Brain microvascular endothelial cell (primary cell): Measurements from ENCODE around the gene SMIM9.
A peak's percentile ranks its signal among the peaks of the same experiment; 100 is the strongest.
"Not testable (repeated sequence)": the region's sequence is repeated elsewhere in the genome, so short reads cannot be mapped to it uniquely, and the experiment has no call there.

Experiments
- DNase-seq: peaks from one replicate; pipeline ENCODE4 v3.0.0-alpha.2; 2020
- H3K27ac ChIP-seq: fragments of 250-450 bp; sonication (Bioruptor Pico); 2 replicates; pipeline ENCODE4 v1.5.1; 2020; ENCODE audit warnings: mild to moderate bottlenecking, moderate library complexity
- H3K27me3 ChIP-seq: fragments of 250-450 bp; sonication (Bioruptor Pico); replicated peaks from 2 replicates; pipeline ENCODE4 v1.5.1; 2020; ENCODE audit warnings: mild to moderate bottlenecking
- H3K36me3 ChIP-seq: fragments of 250-450 bp; sonication (Bioruptor Pico); replicated peaks from 2 replicates; pipeline ENCODE4 v1.5.1; 2020; ENCODE audit warnings: mild to moderate bottlenecking
- H3K4me3 ChIP-seq: 2 replicates; pipeline ENCODE4 v1.5.1; 2011; ENCODE audit warnings: low read depth, mild to moderate bottlenecking, control low read depth, low read length, moderate library complexity
- in situ Hi-C: cut with HindIII; loops from 2 replicates; pipeline ENCODE4 v1.10.0; 2017; ENCODE audit warnings: low sequenced_read_pairs, low pct_ligation_motif_present
- TF ChIP-seq, protein P1 (sequence below): IDR thresholded peaks from 2 replicates; pipeline ENCODE4 v1.5.1; 2011; ENCODE audit warnings: low read depth, mild to moderate bottlenecking, moderate library complexity, low read length, control low read depth, inconsistent platforms; ENCODE audit errors: missing control alignments

The SMIM9 gene

DNA sequence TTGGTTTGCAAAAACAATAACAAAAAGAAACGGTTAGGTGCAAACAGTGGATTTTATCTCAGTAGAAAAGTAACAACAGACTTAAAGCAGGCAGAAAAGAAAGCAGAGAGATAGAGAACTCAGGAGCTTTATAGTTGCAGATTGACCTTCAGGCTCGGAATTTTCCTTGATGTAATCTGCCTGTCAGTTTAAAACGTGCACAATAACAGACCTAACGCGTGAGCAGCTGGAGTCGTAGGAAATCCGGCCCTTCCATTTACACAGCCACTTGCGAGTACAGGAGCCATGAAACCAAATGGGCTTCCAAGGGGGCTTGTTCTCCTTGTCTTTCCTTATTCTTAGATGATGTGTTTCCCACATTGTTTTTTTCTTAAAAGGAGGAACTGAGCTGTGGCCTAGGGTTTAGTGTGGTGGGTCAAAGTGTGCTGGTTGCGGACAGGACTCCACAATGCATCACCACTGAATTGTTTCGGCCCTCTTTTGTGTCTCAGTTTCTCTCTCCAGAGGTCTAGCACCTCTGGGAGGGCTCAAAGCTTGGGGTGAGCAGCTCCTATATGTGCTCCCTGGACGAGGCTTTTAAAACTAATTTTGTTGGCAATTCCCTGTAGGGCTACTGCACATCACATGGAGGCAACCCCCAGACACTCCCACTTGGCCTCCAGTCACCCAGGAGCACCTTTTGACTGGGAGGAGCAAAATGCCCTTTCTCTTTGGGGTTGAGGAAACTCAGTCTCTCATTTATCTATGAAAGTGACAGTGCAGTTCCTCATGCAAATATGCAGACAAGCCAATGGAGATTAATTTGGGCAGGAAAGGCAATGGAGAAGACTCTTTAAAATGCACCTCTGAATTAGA is 15.3 kb downstream of the SMIM9 start:
- TF ChIP-seq, protein P1, sequence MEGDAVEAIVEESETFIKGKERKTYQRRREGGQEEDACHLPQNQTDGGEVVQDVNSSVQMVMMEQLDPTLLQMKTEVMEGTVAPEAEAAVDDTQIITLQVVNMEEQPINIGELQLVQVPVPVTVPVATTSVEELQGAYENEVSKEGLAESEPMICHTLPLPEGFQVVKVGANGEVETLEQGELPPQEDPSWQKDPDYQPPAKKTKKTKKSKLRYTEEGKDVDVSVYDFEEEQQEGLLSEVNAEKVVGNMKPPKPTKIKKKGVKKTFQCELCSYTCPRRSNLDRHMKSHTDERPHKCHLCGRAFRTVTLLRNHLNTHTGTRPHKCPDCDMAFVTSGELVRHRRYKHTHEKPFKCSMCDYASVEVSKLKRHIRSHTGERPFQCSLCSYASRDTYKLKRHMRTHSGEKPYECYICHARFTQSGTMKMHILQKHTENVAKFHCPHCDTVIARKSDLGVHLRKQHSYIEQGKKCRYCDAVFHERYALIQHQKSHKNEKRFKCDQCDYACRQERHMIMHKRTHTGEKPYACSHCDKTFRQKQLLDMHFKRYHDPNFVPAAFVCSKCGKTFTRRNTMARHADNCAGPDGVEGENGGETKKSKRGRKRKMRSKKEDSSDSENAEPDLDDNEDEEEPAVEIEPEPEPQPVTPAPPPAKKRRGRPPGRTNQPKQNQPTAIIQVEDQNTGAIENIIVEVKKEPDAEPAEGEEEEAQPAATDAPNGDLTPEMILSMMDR = no peak
- DNase-seq = no peak
- H3K27ac ChIP-seq = no peak overlapping the region
- no peaks in the 10 kb centered on the region for H3K27me3 ChIP-seq
- in situ Hi-C loops = no loop called here
- H3K4me3 ChIP-seq = no peak overlapping the region
- no peaks in the 10 kb centered on the region for H3K36me3 ChIP-seq

DNA sequence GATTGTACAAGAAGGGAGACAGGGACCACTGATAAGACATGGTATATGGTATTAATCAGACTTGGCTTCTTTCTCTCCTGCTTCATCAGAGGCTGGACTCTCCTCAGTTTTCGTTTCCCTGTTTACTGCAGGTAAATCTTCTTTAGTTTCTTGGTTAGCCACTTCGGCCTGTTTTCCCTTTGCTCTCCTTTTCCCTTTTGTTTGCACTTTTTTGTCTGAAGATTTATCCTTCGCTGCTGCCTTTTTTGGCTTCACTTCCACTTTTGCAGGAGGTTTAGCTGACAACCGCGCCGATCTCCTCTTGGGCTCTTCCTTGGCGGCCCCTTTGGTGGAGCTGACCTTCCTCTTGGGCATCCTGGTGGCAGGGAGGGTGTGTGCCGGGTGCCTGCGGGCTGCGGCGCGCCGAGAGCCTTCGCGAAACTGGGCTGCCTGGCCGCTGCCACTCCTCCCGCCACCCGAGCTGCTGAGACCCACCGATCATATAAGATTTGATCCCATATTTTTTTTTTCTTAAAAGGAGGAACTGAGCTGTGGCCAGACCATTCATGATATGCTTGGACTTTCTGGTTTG is 17.3 kb downstream of the SMIM9 start:
- H3K4me3 ChIP-seq, DNase-seq, in situ Hi-C loops, H3K27me3 ChIP-seq, H3K27ac ChIP-seq, H3K36me3 ChIP-seq: not testable (repeated sequence)

DNA sequence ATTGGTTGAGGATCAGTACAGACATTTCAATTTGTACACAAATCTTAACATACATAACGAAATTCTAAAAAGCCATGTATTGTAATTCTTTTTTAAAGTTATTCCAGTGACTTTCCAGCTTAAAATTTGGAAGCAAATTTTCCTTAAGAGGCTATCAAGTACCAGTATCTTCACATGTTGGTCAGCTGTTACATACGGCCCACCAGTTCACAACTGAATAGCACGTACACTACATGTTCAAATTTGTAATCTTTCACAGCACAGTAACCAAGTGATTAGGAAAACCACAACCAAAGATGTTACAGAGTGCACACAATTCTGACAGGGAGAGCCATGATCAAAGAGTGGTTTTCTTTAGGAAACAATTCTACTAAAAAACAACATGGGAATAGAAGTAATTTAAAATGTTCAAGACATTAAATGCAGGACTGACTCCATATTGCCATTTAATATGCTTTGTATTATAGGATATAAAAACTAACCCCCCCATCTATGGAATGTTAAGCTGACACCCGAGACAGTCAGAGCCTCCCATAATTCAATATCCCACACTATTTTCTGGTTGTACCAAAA is 18.1 kb downstream of the SMIM9 start:
- H3K27ac ChIP-seq, in situ Hi-C loops, H3K4me3 ChIP-seq, H3K27me3 ChIP-seq, DNase-seq, H3K36me3 ChIP-seq: not testable (repeated sequence)

DNA sequence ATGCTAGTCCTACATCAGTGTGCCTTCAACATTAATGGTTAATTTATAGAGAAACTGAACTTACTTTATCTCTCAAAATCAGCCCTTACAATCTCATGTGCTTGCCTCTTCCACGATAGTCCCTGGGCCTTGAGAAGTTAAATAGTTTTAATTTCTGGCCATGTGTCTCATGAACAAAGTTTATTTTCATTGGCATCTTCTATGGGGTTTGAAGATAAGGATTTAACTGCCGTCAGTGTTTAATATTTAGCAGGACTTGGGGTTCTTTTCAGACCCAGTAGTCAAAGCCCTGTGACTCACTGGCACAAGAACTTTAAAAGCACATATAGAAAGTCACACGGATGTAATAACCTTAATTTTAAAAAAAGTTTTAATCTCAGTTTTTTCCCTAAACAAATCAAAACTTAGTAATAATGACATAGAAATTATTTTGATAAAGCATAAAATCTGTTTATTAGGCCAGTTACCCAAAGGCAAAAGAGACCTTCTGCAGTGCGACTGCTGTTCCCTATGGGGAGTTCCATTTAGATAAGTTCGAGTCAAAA is 19.1 kb downstream of the SMIM9 start:
- H3K27me3 ChIP-seq = no peaks in the 10 kb centered on the region
- DNase-seq = peak; percentile 22
- H3K36me3 ChIP-seq = no peaks in the 10 kb centered on the region
- no peak overlapping the region for H3K4me3 ChIP-seq
- TF ChIP-seq, protein P1 = no peak
- in situ Hi-C loops = no loop called here
- H3K27ac ChIP-seq = no peak overlapping the region

DNA sequence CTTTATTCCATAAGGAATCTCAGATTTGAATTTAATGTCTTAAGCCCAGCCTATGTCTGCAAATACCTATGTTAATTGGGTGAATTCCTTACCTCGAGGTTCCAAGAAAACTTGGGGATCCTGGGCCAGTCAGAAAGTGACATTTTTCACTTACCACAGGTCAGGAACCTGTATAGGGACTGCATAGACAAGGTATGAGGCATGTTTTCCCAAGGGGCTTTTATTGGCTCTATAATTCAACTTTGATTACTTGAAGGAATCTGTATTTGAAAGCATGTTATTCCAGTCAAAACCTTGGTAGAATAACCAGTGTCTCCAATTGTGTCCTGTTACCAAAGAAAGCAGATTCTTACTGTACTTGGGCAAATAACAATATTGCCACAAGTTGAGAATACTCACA is 20.7 kb downstream of the SMIM9 start:
- DNase-seq = no peak
- TF ChIP-seq, protein P1 = no peak
- in situ Hi-C loops = no loop called here

DNA sequence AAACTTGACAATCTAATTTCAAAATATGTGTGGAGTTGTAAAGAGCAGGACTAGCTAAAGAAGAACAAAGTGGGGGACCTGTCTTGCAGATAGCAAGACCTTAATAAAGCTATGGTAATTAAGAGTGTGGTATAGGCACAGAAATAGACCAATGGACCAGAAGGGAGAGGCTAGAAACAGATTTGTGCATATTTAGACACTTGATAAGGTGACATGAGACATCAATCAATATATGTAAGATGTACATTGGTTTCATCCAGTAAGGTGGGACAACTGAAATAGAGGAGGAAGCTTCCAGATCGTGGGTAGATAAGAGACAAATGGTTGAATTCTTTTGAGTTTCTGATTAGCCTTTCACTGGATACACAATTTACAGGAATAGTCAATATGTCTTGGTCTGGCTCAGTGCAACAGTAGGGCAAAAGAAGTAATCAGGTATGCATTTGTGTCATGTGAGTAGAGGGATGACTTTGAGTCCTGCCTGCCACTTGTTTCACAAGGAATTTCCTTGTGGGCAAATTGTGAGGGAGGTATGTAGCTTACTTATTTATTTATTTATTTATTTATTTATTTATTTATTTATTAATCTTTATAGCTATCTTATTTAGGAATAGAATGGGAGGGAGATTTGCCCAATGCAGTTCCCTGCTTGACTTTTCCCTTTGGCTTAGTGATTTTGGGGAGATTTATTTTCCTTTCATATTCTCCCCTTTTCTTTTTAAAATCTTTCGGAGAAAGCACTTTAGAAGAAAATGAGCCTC is 21.9 kb downstream of the SMIM9 start:
- in situ Hi-C loops = no loop called here
- Histone ChIP-seq H3K4me3 (no peak overlapping the region), H3K36me3 (no peaks in the 10 kb centered on the region), H3K27me3 (no peaks in the 10 kb centered on the region), H3K27ac (no peak overlapping the region)
- TF ChIP-seq, protein P1 = no peak
- DNase-seq = no peak

More for the DNA sequence above, 20.7 kb downstream of the SMIM9 start:
- Histone ChIP-seq H3K4me3 (no peak overlapping the region), H3K36me3 (no peaks in the 10 kb centered on the region), H3K27ac (no peak overlapping the region), H3K27me3 (no peaks in the 10 kb centered on the region)
